NCI-H2081 (cell line): ENCODE results near the gene FBXO44.

Source experiments
- DNase-seq, 2 experiments: peaks; one replicate each; lab custom pipeline; 2025; lab: John Stamatoyannopoulos, UW

Gene FBXO44

GRCh38 chr1:11690397-11691301 is 36.0 kb downstream of the FBXO44 start:
- DNase-seq: peak in 1 of 2 experiments; percentile 62

- DNase-seq: peak; percentile 58 to 67
Observed at GRCh38 chr1:11691302-11691914, 36.7 kb downstream of the FBXO44 start, which contains the start of gene DRAXIN. TSS of gene DRAXIN (plus strand) at chr1:11691710. CDS start at chr1:11706259, 14,549 bp downstream.

- no peak for DNase-seq
Observed at GRCh38 chr1:11691928-11692711, 37.4 kb downstream of the FBXO44 start.

- no peak for DNase-seq
Observed at GRCh38 chr1:11693024-11693590, 38.4 kb downstream of the FBXO44 start.

GRCh38 chr1:11693917-11694316 is 39.2 kb downstream of the FBXO44 start:
- DNase-seq: no peak

GRCh38 chr1:11695861-11696260 is 41.2 kb downstream of the FBXO44 start:
- no peak for DNase-seq

- no peak for DNase-seq
Observed at GRCh38 chr1:11697188-11697892, 42.7 kb downstream of the FBXO44 start.

- no peak for DNase-seq
Observed at GRCh38 chr1:11697893-11698210, 43.2 kb downstream of the FBXO44 start.

GRCh38 chr1:11700601-11701467 is 46.2 kb downstream of the FBXO44 start:
- no peak for DNase-seq

- no peak for DNase-seq
Observed at GRCh38 chr1:11701551-11701961, 46.9 kb downstream of the FBXO44 start.

- no peak for DNase-seq
Observed at GRCh38 chr1:11701981-11702803, 47.5 kb downstream of the FBXO44 start.

- DNase-seq: no peak
Observed at GRCh38 chr1:11703357-11704193, 48.9 kb downstream of the FBXO44 start.

GRCh38 chr1:11704194-11704529 is 49.5 kb downstream of the FBXO44 start:
- DNase-seq: no peak

GRCh38 chr1:11704691-11705475 is 50.2 kb downstream of the FBXO44 start:
- DNase-seq: no peak

GRCh38 chr1:11705596-11705995 is 50.9 kb downstream of the FBXO44 start:
- no peak for DNase-seq

- no peak for DNase-seq
Observed at GRCh38 chr1:11706292-11706691, 51.6 kb downstream of the FBXO44 start.

- DNase-seq: peak; percentile 77 to 84
Observed at GRCh38 chr1:11707621-11708276, 53.1 kb downstream of the FBXO44 start.
